Upper lobe of left lung (tissue), 6 donors: ENCODE data around the gene FAM3A. TPM values are rescaled to one million over a fixed set of nuclear protein-coding genes. Genes with fewer than 3 reads are reported as not detected.
A peak's percentile ranks its signal among the peaks of the same experiment; 100 is the strongest.

Experiments
- ATAC-seq, 2 donors: fragments of 200-7000 bp; cut with Tn5 transposase; one replicate each; pipeline ENCODE4 v1.9.1; 2022; ENCODE audit warnings: mild to moderate bottlenecking in 2 of 2, moderate library complexity in 2 of 2; ENCODE audit not compliant: low FRiP score in 2 of 2
- DNase-seq, 2 donors: peaks; one replicate each; pipeline ENCODE4 v3.0.0-alpha.2; 2019 to 2020
- H3K27ac ChIP-seq, 4 donors: fragments of 200-600 bp; sonication (generic); one replicate each; pipeline ENCODE4 v1.5.1; 2016 to 2019
- H3K27me3 ChIP-seq, 4 donors: fragments of 200-600 bp; sonication (generic); one replicate each; pipeline ENCODE4 v1.5.1; 2017 to 2019
- H3K36me3 ChIP-seq, 4 donors: fragments of 200-600 bp; sonication (generic); one replicate each; pipeline ENCODE4 v1.5.1; 2016 to 2019
- H3K4me1 ChIP-seq, 4 donors: fragments of 200-600 bp; sonication (generic); one replicate each; pipeline ENCODE4 v1.5.1; 2018 to 2019
- H3K4me3 ChIP-seq, 4 donors: fragments of 200-600 bp; sonication (generic); one replicate each; pipeline ENCODE4 v1.5.1; 2017 to 2019; ENCODE audit warnings: mild to moderate bottlenecking in 2 of 4, moderate library complexity in 1 of 4
- H3K9me3 ChIP-seq, 4 donors: fragments of 200-600 bp; sonication (generic); one replicate each; pipeline ENCODE4 v1.5.1; 2018 to 2019
- EP300 ChIP-seq, 4 donors: sonication (generic); formaldehyde crosslinking; IDR thresholded peaks; one replicate each; pipeline ENCODE4 v1.5.1; 2017; ENCODE audit warnings: antibody characterized with exemption in 4 of 4, control low read depth in 2 of 4
- POLR2A ChIP-seq, 4 donors: fragments of 450-650 bp; IDR thresholded peaks; one replicate each; pipeline ENCODE4 v1.5.1; 2016 to 2017; ENCODE audit warnings: antibody characterized with exemption in 4 of 4, mild to moderate bottlenecking in 2 of 4
- POLR2AphosphoS5 ChIP-seq, 2 donors: sonication (generic); formaldehyde crosslinking; IDR thresholded peaks; one replicate each; pipeline ENCODE4 v1.5.1; 2017; ENCODE audit warnings: antibody characterized with exemption in 2 of 2
- WGBS, 2 donors: methylation state at CpG; one replicate each; pipeline ENCODE4 v1.1.5; 2017 to 2018; 5-methylcytosine and 5-hydroxymethylcytosine counted together
- total RNA-seq, 6 donors: library from RNA; depleted of rRNA in 4 of 6; stranded (reverse); fragments of >200 nt in 4 of 6; gene quantifications; one replicate each; pipeline versions ENCODE4 v1.1.0 to v1.2.1, GENCODE V29; 2016 to 2021
- TF ChIP-seq, protein P1 (sequence below), 6 experiments: fragments of 450-650 bp in 4 of 6; fragments of 200-600 bp in 2 of 6; sonication (generic) in 2 of 6; IDR thresholded peaks; one replicate each; pipeline ENCODE4 v1.5.1; 2016 to 2019; ENCODE audit warnings: antibody characterized with exemption in 6 of 6
- donor health status: DM: no; HTN: no; CAD: no; lungs with moderate emphysema.
- donor health status: DM: no; HTN: yes; CAD: no; lungs with severe emphysema.

Gene FAM3A
- total RNA-seq, 6 donors from 2014 or later: 41.0 to 67.1 (median 49.3) TPM

DNA sequence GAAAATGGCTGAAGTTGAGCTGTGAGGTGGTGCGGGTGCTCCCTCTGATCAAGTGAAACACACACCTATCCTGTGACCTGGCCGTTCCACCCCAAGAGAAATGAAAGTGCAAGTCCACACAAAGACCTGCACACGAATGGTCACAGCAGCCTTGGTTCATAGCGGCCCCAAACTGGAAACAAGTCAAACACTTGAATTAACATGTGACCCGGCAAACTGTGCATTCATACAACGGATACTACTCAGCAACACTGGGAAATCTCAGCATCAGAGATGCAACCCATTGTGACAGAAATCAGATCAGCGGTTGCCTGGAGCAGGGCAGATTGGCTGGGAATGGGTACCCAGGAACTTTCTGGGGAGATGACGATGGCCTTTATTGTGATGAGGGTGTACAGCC is 23.0 kb upstream of the FAM3A start:
- Histone ChIP-seq H3K4me3 (no peak overlapping the region), H3K36me3 (peaks cover 0 to 19% (median 2%) of the 10 kb centered on the region in 4 donors), H3K27me3 (no peaks in the 10 kb centered on the region), H3K27ac (peak overlapping the region in 1 of 4 donors; percentile 18), H3K9me3 (no peaks in the 10 kb centered on the region), H3K4me1 (peaks cover 16 to 37% (median 28%) of the 10 kb centered on the region in 4 donors)
- no peak for TF ChIP-seq EP300 (IDR thresholded peaks at IDR 0.05)
- DNase-seq (no peak), ATAC-seq (no peak)
- 74 to 90% methylated on average over 5 to 8 of the region's 8 CpGs for WGBS, 2 donors

DNA sequence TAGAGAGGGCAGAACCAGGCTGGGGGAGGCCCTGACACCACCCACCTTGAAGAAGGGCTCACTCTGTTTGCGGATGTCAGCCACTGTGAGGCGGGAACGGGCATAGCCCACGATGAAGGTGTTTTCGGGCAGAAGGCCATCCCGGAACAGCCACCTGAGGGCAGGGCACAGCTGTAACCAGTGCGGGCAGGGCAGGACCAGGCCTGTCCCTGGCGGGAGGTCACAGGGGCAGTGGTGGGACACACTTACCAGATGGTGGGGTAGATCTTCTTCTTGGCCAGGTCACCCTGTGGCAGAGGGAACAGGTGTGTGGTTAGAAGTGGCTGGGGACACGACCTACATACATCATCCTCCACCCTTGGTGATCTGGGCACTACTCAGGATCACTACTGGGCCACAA is 19.9 kb upstream of the FAM3A start:
- peaks cover 3 to 18% (median 7%) of the 10 kb centered on the region in 4 donors for H3K4me1 ChIP-seq
- no peak for TF ChIP-seq EP300 (IDR thresholded peaks at IDR 0.05)
- TF ChIP-seq POLR2AphosphoS5 (IDR thresholded peaks at IDR 0.05): no peak
- no peak for TF ChIP-seq POLR2A (IDR thresholded peaks at IDR 0.05)
- TF ChIP-seq, protein P1, sequence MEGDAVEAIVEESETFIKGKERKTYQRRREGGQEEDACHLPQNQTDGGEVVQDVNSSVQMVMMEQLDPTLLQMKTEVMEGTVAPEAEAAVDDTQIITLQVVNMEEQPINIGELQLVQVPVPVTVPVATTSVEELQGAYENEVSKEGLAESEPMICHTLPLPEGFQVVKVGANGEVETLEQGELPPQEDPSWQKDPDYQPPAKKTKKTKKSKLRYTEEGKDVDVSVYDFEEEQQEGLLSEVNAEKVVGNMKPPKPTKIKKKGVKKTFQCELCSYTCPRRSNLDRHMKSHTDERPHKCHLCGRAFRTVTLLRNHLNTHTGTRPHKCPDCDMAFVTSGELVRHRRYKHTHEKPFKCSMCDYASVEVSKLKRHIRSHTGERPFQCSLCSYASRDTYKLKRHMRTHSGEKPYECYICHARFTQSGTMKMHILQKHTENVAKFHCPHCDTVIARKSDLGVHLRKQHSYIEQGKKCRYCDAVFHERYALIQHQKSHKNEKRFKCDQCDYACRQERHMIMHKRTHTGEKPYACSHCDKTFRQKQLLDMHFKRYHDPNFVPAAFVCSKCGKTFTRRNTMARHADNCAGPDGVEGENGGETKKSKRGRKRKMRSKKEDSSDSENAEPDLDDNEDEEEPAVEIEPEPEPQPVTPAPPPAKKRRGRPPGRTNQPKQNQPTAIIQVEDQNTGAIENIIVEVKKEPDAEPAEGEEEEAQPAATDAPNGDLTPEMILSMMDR (IDR thresholded peaks at IDR 0.05): no peak
- no peak for DNase-seq

GRCh38 chrX:154534526-154535322 is 18.7 kb upstream of the FAM3A start:
- no peak for TF ChIP-seq POLR2A (IDR thresholded peaks at IDR 0.05)
- peak; percentile 43 to 77 for TF ChIP-seq POLR2AphosphoS5 (IDR thresholded peaks at IDR 0.05)
- no peak for TF ChIP-seq EP300 (IDR thresholded peaks at IDR 0.05)
- TF ChIP-seq, protein P1 (IDR thresholded peaks at IDR 0.05): peak; percentile 98 to 100 (median 99)
- Histone ChIP-seq H3K4me3 (no peak overlapping the region), H3K9me3 (no peaks in the 10 kb centered on the region), H3K36me3 (peaks cover 0 to 40% (median 16%) of the 10 kb centered on the region in 4 donors), H3K27ac (peak overlapping the region in 2 of 4 donors; percentile 17 to 42), H3K27me3 (no peaks in the 10 kb centered on the region), H3K4me1 (peaks cover 3 to 8% (median 4%) of the 10 kb centered on the region in 4 donors)
- WGBS, 2 donors: 0 to 41% methylated on average over 1 to 16 of the region's 34 CpGs
- DNase-seq (peak; percentile 91 to 96), ATAC-seq (peak; percentile 91 to 97)

More for the DNA sequence above, 19.9 kb upstream of the FAM3A start:
- 83 to 90% methylated on average over 5 to 9 of the region's 9 CpGs for WGBS, 2 donors
- Histone ChIP-seq H3K36me3 (peaks cover 0 to 40% (median 16%) of the 10 kb centered on the region in 4 donors), H3K27me3 (no peaks in the 10 kb centered on the region), H3K4me3 (no peak overlapping the region), H3K9me3 (no peaks in the 10 kb centered on the region), H3K27ac (no peak overlapping the region)
- ATAC-seq: no peak

DNA sequence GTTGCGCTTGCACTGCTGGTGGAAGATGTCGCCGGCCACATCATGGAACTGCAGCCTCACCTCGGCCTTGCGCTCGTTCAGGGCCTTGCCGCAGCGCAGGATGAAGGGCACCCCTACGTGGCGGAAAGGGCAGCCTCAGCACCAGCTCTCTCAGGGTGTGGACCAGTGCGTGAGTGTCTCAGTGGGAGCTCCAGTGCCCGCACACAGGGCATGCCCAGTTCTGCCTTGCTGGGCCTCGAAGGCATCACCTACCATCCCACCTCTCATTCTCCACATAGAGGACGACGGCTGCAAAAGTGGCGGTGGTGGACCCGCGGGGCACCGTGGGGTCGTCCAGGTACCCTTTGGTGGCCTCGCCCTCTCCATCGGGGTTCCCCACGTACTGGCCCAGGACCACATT is 16.7 kb upstream of the FAM3A start:
- H3K27me3 ChIP-seq: no peaks in the 10 kb centered on the region
- no peak overlapping the region for H3K4me3 ChIP-seq
- DNase-seq (no peak), ATAC-seq (no peak)
- H3K4me1 ChIP-seq: peaks cover 3 to 4% (median 4%) of the 10 kb centered on the region in 4 donors
- no peak overlapping the region for H3K27ac ChIP-seq
- TF ChIP-seq POLR2AphosphoS5 (IDR thresholded peaks at IDR 0.05): no peak
- TF ChIP-seq, protein P1 (IDR thresholded peaks at IDR 0.05): no peak
- no peaks in the 10 kb centered on the region for H3K9me3 ChIP-seq
- WGBS, 2 donors: 90 to 92% methylated on average over 2 to 23 of the region's 23 CpGs
- peaks cover 0 to 40% (median 16%) of the 10 kb centered on the region in 4 donors for H3K36me3 ChIP-seq

DNA sequence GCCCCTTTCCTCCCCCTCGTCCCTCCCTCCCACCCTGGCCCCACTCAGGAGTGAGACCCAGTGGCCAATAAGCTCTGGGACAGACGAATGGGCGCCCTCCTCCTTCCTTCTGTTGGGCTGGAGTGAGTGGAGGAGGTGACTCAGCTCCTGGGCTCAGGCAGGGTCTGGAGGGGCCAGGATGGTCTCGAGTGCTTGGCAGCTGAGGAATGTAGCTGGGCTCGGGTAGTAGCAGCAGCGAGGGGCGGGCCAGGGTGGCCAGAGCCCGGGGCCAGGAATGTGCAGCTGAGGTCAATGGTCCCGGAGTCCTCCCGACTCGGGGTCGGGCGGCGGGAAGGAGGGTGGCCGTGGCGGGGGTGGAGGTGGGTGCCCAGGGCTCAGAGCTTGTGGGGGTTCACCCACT is 15.6 kb upstream of the FAM3A start:
- H3K4me1 ChIP-seq: peaks cover 7 to 15% (median 9%) of the 10 kb centered on the region in 4 donors
- no peak for DNase-seq
- TF ChIP-seq, protein P1 (IDR thresholded peaks at IDR 0.05): no peak
- 73% methylated on average over 12 of the region's 16 CpGs; no CpG with 5 or more reads in 1 of the 2 donors for WGBS, 2 donors
- no peaks in the 10 kb centered on the region for H3K27me3 ChIP-seq
- peak overlapping the region in 1 of 4 donors; percentile 43 for H3K27ac ChIP-seq
- no peak overlapping the region for H3K4me3 ChIP-seq
- no peaks in the 10 kb centered on the region for H3K9me3 ChIP-seq
- no peak for ATAC-seq
- H3K36me3 ChIP-seq: peaks cover 0 to 40% (median 16%) of the 10 kb centered on the region in 4 donors
